22Rv1 (cell line): Measurements from ENCODE around the gene COLGALT1.

ENCODE experiments used
- H3K27ac ChIP-seq: fragments of 450-650 bp; 2 replicates; pipeline ENCODE4 v1.5.1; 2017
- CTCF ChIP-seq: fragments of 450-650 bp; IDR thresholded peaks from 2 replicates; pipeline ENCODE4 v1.5.1; 2017; ENCODE audit warnings: mild to moderate bottlenecking
- ZFX ChIP-seq: fragments of 450-650 bp; IDR thresholded peaks from 2 replicates; pipeline ENCODE4 v1.6.1; 2017; ENCODE audit warnings: antibody characterized with exemption, borderline replicate concordance

Gene COLGALT1

GRCh38 chr19:17554968-17555479, 425 bp upstream of the COLGALT1 start:
- TF ChIP-seq ZFX (no peak), CTCF (no peak)
- peak overlapping the region; percentile 81; the same call in 1 of the 2 replicates for H3K27ac ChIP-seq

- TF ChIP-seq ZFX = no peak
- TF ChIP-seq CTCF = no peak; the same call in 1 of the 2 replicates
- peak overlapping the region; percentile 81 for H3K27ac ChIP-seq
Observed at GRCh38 chr19:17555929-17556813, 722 bp downstream of the COLGALT1 start.

GRCh38 chr19:17556995-17557394, 1.5 kb downstream of the COLGALT1 start:
- H3K27ac ChIP-seq = peak overlapping the region; percentile 81
- TF ChIP-seq ZFX (no peak), CTCF (no peak)

- TF ChIP-seq CTCF = no peak
- TF ChIP-seq ZFX = no peak
- no peak overlapping the region for H3K27ac ChIP-seq
Observed at GRCh38 chr19:17557466-17557865, 2.0 kb downstream of the COLGALT1 start.

GRCh38 chr19:17560205-17560595, 4.8 kb downstream of the COLGALT1 start:
- no peak for TF ChIP-seq ZFX
- TF ChIP-seq CTCF = no peak
- no peak overlapping the region for H3K27ac ChIP-seq

GRCh38 chr19:17562097-17562496, 6.6 kb downstream of the COLGALT1 start:
- no peak overlapping the region for H3K27ac ChIP-seq
- TF ChIP-seq ZFX (no peak), CTCF (no peak)

GRCh38 chr19:17562561-17562960, 7.1 kb downstream of the COLGALT1 start:
- TF ChIP-seq CTCF (no peak), ZFX (no peak)
- H3K27ac ChIP-seq = no peak overlapping the region
